Measurements from ENCODE around the gene TTC39A.
A peak's percentile ranks its signal among the peaks of the same experiment; 100 is the strongest.

TTC39A gene

DNA sequence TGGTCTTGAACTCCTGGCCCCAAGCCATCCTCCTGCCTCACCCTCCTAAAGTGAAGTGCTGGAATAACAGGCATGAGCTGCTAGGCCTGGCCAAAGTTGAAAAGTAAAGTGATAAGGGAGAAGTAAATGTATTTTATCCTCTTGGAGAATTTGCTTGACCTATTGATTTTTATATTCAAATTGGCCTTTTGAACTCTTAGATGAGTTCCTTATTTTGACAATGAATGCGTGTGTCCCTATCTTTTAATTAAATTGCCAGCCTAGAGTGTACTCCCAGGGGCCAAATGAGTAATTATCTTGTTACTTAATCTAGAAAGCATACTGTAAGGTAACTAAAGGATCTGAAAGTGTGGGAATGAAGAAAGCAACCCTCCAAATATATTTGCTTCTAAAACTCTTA, 82.9 kb downstream of the TTC39A start:
- TF ChIP-seq, protein P1, sequence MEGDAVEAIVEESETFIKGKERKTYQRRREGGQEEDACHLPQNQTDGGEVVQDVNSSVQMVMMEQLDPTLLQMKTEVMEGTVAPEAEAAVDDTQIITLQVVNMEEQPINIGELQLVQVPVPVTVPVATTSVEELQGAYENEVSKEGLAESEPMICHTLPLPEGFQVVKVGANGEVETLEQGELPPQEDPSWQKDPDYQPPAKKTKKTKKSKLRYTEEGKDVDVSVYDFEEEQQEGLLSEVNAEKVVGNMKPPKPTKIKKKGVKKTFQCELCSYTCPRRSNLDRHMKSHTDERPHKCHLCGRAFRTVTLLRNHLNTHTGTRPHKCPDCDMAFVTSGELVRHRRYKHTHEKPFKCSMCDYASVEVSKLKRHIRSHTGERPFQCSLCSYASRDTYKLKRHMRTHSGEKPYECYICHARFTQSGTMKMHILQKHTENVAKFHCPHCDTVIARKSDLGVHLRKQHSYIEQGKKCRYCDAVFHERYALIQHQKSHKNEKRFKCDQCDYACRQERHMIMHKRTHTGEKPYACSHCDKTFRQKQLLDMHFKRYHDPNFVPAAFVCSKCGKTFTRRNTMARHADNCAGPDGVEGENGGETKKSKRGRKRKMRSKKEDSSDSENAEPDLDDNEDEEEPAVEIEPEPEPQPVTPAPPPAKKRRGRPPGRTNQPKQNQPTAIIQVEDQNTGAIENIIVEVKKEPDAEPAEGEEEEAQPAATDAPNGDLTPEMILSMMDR (IDR thresholded peaks at IDR 0.05; ENCODE audit: low read depth, low read length, missing control alignments), result no peak
- H3K4me3 ChIP-seq (replicated peaks; ENCODE audit: low read depth, low read length), result no peak overlapping the region
- no peak for DNase-seq (ENCODE audit: extremely low read depth, low read depth)

DNA sequence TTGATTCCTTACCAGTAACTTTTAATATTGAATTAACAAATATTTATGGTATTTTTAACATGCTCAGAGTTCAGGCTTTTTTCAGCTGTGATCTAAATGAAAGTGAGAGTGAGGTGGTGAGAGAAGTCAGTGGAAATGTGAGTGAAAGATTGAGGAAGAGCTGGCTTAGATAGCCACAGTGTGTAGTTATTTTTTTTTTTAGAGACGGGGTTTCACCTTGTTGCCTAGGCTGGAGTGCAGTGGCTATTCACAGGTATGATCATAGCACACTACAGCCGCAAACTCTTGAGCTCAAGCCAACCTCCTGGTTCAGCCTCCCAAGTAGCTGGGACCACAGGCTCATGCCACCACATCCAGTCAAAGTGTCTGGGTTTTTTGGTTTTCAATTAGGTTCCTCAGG, 83.3 kb downstream of the TTC39A start:
- no peak for DNase-seq (ENCODE audit: extremely low read depth, low read depth)
- TF ChIP-seq, protein P1 (IDR thresholded peaks at IDR 0.05; ENCODE audit: low read depth, low read length, missing control alignments), result no peak
- no peak overlapping the region for H3K4me3 ChIP-seq (replicated peaks; ENCODE audit: low read depth, low read length)

DNA sequence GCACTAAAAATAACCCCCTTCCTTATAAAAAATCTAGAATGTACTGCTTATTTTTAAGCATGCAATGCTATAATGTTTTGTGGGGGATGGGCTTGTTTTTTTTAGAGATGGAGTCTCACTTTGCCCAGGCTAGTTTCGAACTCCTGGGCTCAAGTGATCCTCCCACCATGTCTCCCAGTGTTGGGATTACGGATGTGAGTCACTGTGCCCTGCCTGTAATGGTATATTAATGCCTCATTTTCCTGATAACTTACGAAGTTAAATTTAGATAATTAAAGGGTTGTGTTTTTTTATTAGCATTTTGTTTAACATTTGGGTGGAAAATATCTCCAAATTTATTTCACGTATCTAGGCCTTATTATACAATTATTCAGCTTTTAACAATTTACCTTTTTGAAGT, 87.8 kb downstream of the TTC39A start:
- H3K4me3 ChIP-seq (replicated peaks; ENCODE audit: low read depth, low read length), result no peak overlapping the region
- no peak for DNase-seq (ENCODE audit: extremely low read depth, low read depth)
- TF ChIP-seq, protein P1 (IDR thresholded peaks at IDR 0.05; ENCODE audit: low read depth, low read length, missing control alignments), result no peak

DNA sequence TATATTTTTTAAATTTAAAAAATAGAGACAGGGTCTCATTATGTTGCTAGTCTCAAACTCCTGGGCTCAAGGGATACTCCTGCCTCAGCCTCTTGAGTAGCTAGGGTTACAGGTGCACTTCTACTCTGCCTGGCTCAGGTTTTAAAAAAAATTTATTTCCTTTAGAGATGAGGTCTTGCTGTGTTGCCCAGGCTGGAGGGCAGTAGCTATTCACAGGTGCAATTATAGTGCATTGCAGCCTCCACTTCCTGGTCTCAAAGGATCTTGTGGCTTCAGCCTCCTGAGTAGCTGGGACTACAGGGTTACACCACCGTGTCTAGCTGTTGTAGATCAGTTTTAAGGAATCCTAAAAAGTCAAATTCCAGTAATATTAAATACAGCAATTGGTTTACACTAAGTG, 89.2 kb downstream of the TTC39A start:
- TF ChIP-seq, protein P1 (IDR thresholded peaks at IDR 0.05; ENCODE audit: low read depth, low read length, missing control alignments), result no peak
- DNase-seq (ENCODE audit: extremely low read depth, low read depth), result no peak
- H3K4me3 ChIP-seq (replicated peaks; ENCODE audit: low read depth, low read length), result no peak overlapping the region

DNA sequence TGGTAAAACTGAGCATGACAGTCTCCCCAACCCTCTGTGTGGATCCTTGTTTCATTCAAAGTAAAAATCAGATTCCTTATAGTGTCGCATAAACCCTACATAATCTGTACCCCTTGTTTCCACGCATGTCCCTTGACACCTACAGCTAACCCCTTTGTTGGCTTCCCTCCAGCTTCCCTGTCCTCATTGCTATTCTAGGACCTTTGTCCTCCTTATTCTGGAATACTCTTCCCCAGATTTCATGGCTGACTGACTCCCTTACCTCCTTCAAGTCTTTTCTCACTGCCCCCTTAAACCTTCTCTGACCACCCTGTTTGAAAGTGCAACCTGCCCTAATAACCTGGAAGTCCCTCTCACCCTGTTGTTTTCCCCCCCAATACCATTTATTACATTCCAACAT, 90.3 kb downstream of the TTC39A start:
- no peak for DNase-seq (ENCODE audit: extremely low read depth, low read depth)
- H3K4me3 ChIP-seq (replicated peaks; ENCODE audit: low read depth, low read length), result no peak overlapping the region
- TF ChIP-seq, protein P1 (IDR thresholded peaks at IDR 0.05; ENCODE audit: low read depth, low read length, missing control alignments), result no peak

DNA sequence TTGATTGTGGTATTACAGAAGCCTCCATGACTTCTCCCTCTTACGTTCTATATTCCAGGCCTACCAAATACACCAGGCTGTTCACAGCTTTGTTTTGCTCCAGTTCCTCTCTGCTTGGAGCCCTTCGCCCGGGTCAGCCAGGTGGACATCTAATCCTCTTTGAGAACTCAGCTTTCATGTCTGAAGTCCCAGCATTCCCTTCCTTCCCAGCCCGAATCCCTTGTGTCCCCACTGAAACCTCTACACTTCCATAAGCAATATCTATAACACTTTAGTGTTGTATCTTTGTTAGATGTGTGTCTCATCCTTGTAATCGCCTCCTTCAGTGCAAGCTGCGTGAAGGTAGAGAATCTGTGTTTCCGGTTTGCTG, 92.3 kb downstream of the TTC39A start:
- peak overlapping the region; percentile 77 for H3K4me3 ChIP-seq (replicated peaks; ENCODE audit: low read depth, low read length)
- DNase-seq (ENCODE audit: extremely low read depth, low read depth), result no peak
- TF ChIP-seq, protein P1 (IDR thresholded peaks at IDR 0.05; ENCODE audit: low read depth, low read length, missing control alignments), result no peak

DNA sequence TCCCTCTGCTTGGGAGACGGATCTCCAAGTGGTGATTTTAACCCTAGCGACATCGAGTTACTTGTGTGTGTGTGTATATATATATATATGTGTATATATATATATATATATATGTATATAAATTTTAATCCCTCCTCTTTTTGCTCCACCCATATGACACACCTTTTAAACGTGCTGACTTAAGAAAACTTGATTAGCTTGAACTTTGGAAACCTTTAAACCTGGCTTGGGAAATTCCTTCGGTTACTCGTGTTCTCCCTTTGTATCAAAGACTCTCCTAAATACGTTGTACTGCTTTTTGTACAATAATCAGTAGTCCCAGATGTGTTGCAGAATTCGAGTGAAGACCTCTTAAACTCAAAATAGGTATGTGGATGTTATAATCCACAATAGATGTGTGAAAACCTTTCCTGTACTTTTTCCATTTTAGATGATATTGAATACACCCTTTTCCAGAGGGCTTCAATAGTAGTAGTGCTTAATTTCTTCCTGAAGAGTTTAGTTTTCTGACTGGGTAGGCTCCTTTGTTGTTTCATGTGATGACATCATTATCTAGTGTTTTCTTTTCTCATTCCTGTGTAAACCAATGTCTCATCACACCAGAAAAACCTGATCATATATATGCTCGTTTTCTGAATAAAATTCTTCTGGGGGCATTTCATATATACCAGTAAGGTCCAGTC, 92.9 kb downstream of the TTC39A start:
- H3K4me3 ChIP-seq (replicated peaks; ENCODE audit: low read depth, low read length), result peak overlapping the region; percentile 77
- no peak for DNase-seq (ENCODE audit: extremely low read depth, low read depth)

More for the DNA sequence above, 92.9 kb downstream of the TTC39A start:
- TF ChIP-seq, protein P1 (IDR thresholded peaks at IDR 0.05; ENCODE audit: low read depth, low read length, missing control alignments), result no peak
